GM12878 (cell line): ENCODE measurements around the gene AHNAK.

Source experiments
- CTCF ChIP-seq, 3 experiments: IDR thresholded peaks in 2 of 3; conservative IDR thresholded peaks in 1 of 3; 2 replicates each; pipeline ENCODE4 v1.5.1; 2011; ENCODE audit warnings: low read depth in 3 of 3, low read length in 3 of 3, mild to moderate bottlenecking in 3 of 3, control low read depth in 2 of 3, moderate library complexity in 2 of 3, inconsistent platforms in 1 of 3, mixed read lengths in 1 of 3; ENCODE audit not compliant: control insufficient read depth in 2 of 3, insufficient read depth in 1 of 3; ENCODE audit errors: extremely low read depth in 1 of 3
- JUND ChIP-seq: IDR thresholded peaks from 2 replicates; pipeline ENCODE4 v1.6.1; 2012; ENCODE audit warnings: low read depth, mild to moderate bottlenecking, low read length, improper control_type of control experiment, moderate library complexity
- ZSCAN29 ChIP-seq: fragments of 450-650 bp; IDR thresholded peaks from 2 replicates; pipeline ENCODE4 v1.6.1; 2017; ENCODE audit warnings: mild to moderate bottlenecking, moderate library complexity

GRCh38 chr11:62419943-62420342 lies 126.7 kb downstream of the AHNAK start:
- TF ChIP-seq ZSCAN29 (no peak), JUND (no peak), CTCF (IDR thresholded peaks at IDR 0.05 in 2 of 3, conservative IDR thresholded peaks at IDR 0.05 in 1 of 3; ENCODE audit: control insufficient read depth in 2 of 3, extremely low read depth in 1 of 3, insufficient read depth in 1 of 3, low read depth in 3 of 3, low read length in 3 of 3) (no peak)
